Measurements from ENCODE around the gene MAGEE1.

The MAGEE1 gene

GRCh38 chrX:76433219-76433618 lies 5.7 kb downstream of the MAGEE1 start:
- no peak for DNase-seq (ENCODE audit: low read depth)
- no peak overlapping the region for H3K4me3 ChIP-seq (ENCODE audit: control insufficient read depth, low read depth, low read length)
- no peak for TF ChIP-seq CTCF (conservative IDR thresholded peaks at IDR 0.05; ENCODE audit: control insufficient read depth, insufficient read depth, low read depth, low read length)

GRCh38 chrX:76434103-76434741 lies 6.7 kb downstream of the MAGEE1 start:
- no peak for DNase-seq (ENCODE audit: low read depth)
- no peak overlapping the region for H3K4me3 ChIP-seq (ENCODE audit: control insufficient read depth, low read depth, low read length)
- no peak for TF ChIP-seq CTCF (conservative IDR thresholded peaks at IDR 0.05; ENCODE audit: control insufficient read depth, insufficient read depth, low read depth, low read length)

GRCh38 chrX:76439188-76439587 lies 11.7 kb downstream of the MAGEE1 start:
- no peak overlapping the region for H3K4me3 ChIP-seq (ENCODE audit: control insufficient read depth, low read depth, low read length)
- TF ChIP-seq CTCF (conservative IDR thresholded peaks at IDR 0.05; ENCODE audit: control insufficient read depth, insufficient read depth, low read depth, low read length), result no peak
- no peak for DNase-seq (ENCODE audit: low read depth)

- TF ChIP-seq CTCF (conservative IDR thresholded peaks at IDR 0.05; ENCODE audit: control insufficient read depth, insufficient read depth, low read depth, low read length), result no peak
- DNase-seq (ENCODE audit: low read depth), result no peak
- H3K4me3 ChIP-seq (ENCODE audit: control insufficient read depth, low read depth, low read length), result no peak overlapping the region
Observed at GRCh38 chrX:76453737-76454406, 26.4 kb downstream of the MAGEE1 start.

- no peak overlapping the region for H3K4me3 ChIP-seq (ENCODE audit: control insufficient read depth, low read depth, low read length)
- DNase-seq (ENCODE audit: low read depth), result peak; percentile 22
- peak; percentile 53 for TF ChIP-seq CTCF (conservative IDR thresholded peaks at IDR 0.05; ENCODE audit: control insufficient read depth, insufficient read depth, low read depth, low read length)
Observed at GRCh38 chrX:76454456-76454927, 27.0 kb downstream of the MAGEE1 start.

GRCh38 chrX:76477353-76477752 lies 49.8 kb downstream of the MAGEE1 start:
- no peak for TF ChIP-seq CTCF (conservative IDR thresholded peaks at IDR 0.05; ENCODE audit: control insufficient read depth, insufficient read depth, low read depth, low read length)
- no peak for DNase-seq (ENCODE audit: low read depth)
- H3K4me3 ChIP-seq (ENCODE audit: control insufficient read depth, low read depth, low read length), result no peak overlapping the region

All from fibroblast of mammary gland (primary cell).